Astrocyte (in vitro differentiated cells and primary cell): ENCODE results near the gene TNRC6A. TPM values are rescaled to one million over a fixed set of nuclear protein-coding genes. Genes with fewer than 3 reads are reported as not detected.

Experiments
- DNase-seq: peaks from one replicate; pipeline ENCODE4 v3.0.0-alpha.2; 2010; ENCODE audit warnings: low read depth
- FAIRE-seq: peaks from 2 replicates; lab custom pipeline; 2011; peaks lifted over from hg19 to GRCh38; lab: Jason Lieb, UNC
- H2AFZ ChIP-seq: 2 replicates; pipeline ENCODE4 v1.6.0; 2012; ENCODE audit warnings: low read depth, low read length, inconsistent platforms
- H3K27ac ChIP-seq: 2 replicates; pipeline ENCODE4 v1.5.1; 2011; ENCODE audit warnings: low read depth, low read length, inconsistent platforms
- H3K27me3 ChIP-seq: 2 replicates; pipeline ENCODE4 v1.6.0; 2011; ENCODE audit warnings: low read length, inconsistent platforms; ENCODE audit not compliant: insufficient read depth
- H3K36me3 ChIP-seq: 2 replicates; pipeline ENCODE4 v1.5.1; 2011; ENCODE audit warnings: low read length, inconsistent platforms; ENCODE audit not compliant: insufficient read depth
- H3K4me1 ChIP-seq: 2 replicates; pipeline ENCODE4 v1.5.1; 2011; ENCODE audit warnings: low read length, inconsistent platforms; ENCODE audit not compliant: insufficient read depth
- H3K4me2 ChIP-seq: 2 replicates; pipeline ENCODE4 v1.6.0; 2012; ENCODE audit warnings: low read length, inconsistent platforms
- H3K4me3 ChIP-seq: 2 replicates; pipeline ENCODE4 v1.5.1; 2011; ENCODE audit warnings: low read depth, mild to moderate bottlenecking, low read length, inconsistent platforms; ENCODE audit not compliant: insufficient read depth
- H3K79me2 ChIP-seq: 2 replicates; pipeline ENCODE4 v1.6.0; 2012; ENCODE audit warnings: mild to moderate bottlenecking, low read length, inconsistent platforms; ENCODE audit not compliant: insufficient read depth
- H3K9ac ChIP-seq: 2 replicates; pipeline ENCODE4 v1.6.0; 2012; ENCODE audit warnings: mild to moderate bottlenecking, low read length, inconsistent platforms
- H3K9me3 ChIP-seq: 2 replicates; pipeline ENCODE4 v1.5.1; 2012; ENCODE audit warnings: low read depth, mild to moderate bottlenecking, low read length, inconsistent platforms; ENCODE audit not compliant: insufficient read depth
- H4K20me1 ChIP-seq: 2 replicates; pipeline ENCODE4 v1.6.0; 2012; ENCODE audit warnings: low read length, inconsistent platforms; ENCODE audit not compliant: insufficient read depth
- H3K27ac Mint-ChIP-seq: one replicate; pipeline ENCODE4 v1.8.0; 2021; ENCODE audit warnings: mild to moderate bottlenecking, mixed read lengths; ENCODE audit not compliant: unreplicated experiment
- H3K27me3 Mint-ChIP-seq: one replicate; pipeline ENCODE4 v1.8.0; 2021; ENCODE audit warnings: low read depth, mixed read lengths; ENCODE audit not compliant: unreplicated experiment
- H3K36me3 Mint-ChIP-seq: one replicate; pipeline ENCODE4 v1.8.0; 2021; ENCODE audit warnings: low read depth, mixed read lengths; ENCODE audit not compliant: unreplicated experiment
- H3K4me1 Mint-ChIP-seq: one replicate; pipeline ENCODE4 v1.8.0; 2021; ENCODE audit warnings: low read depth, mixed read lengths; ENCODE audit not compliant: unreplicated experiment
- H3K4me3 Mint-ChIP-seq: one replicate; pipeline ENCODE4 v1.8.0; 2021; ENCODE audit warnings: mild to moderate bottlenecking, moderate library complexity, mixed read lengths; ENCODE audit not compliant: unreplicated experiment
- H3K9me3 Mint-ChIP-seq: one replicate; pipeline ENCODE4 v1.8.0; 2021; ENCODE audit warnings: mild to moderate bottlenecking, mixed read lengths; ENCODE audit not compliant: unreplicated experiment
- CTCF ChIP-seq: IDR thresholded peaks from 2 replicates; pipeline ENCODE4 v1.5.1; 2011; ENCODE audit warnings: low read depth, mild to moderate bottlenecking, inconsistent platforms, low read length, moderate library complexity; ENCODE audit not compliant: insufficient read depth
- EZH2 ChIP-seq: IDR thresholded peaks from 2 replicates; pipeline ENCODE4 v1.6.1; 2012; ENCODE audit warnings: mild to moderate bottlenecking, low read length, inconsistent platforms; ENCODE audit not compliant: insufficient read depth
- total RNA-seq: library from RNA; stranded (reverse); gene quantifications from 2 replicates; pipeline ENCODE4 v1.2.1, GENCODE V29; 2021

TNRC6A gene
- total RNA-seq, 1 donor from 2014 or later = 51.1 TPM

- DNase-seq (no peak), FAIRE-seq (no peak)
- no peak overlapping the region for H2AFZ ChIP-seq
- Mint-ChIP-seq H3K4me1 (peaks cover 15% of the 10 kb centered on the region), H3K4me3 (no peak overlapping the region), H3K9me3 (no peaks in the 10 kb centered on the region), H3K27ac (no peak overlapping the region), H3K36me3 (peaks cover 16% of the 10 kb centered on the region), H3K27me3 (no peaks in the 10 kb centered on the region)
- H3K79me2 ChIP-seq = no peaks in the 10 kb centered on the region
- no peak overlapping the region for H3K27ac ChIP-seq
- no peak overlapping the region for H3K4me3 ChIP-seq
- H3K36me3 ChIP-seq = peaks cover 71% of the 10 kb centered on the region
- no peaks in the 10 kb centered on the region for H3K27me3 ChIP-seq
- H3K9me3 ChIP-seq = no peaks in the 10 kb centered on the region
- no peak overlapping the region for H3K9ac ChIP-seq
- TF ChIP-seq EZH2 = no peak
- TF ChIP-seq CTCF = no peak
- peaks cover 9% of the 10 kb centered on the region for H4K20me1 ChIP-seq
- no peaks in the 10 kb centered on the region for H3K4me1 ChIP-seq
- H3K4me2 ChIP-seq = no peak overlapping the region
Observed at GRCh38 chr16:24805484-24805883, 76.0 kb downstream of the TNRC6A start.

- H3K4me3 Mint-ChIP-seq = no peak overlapping the region
Observed at GRCh38 chr16:24807301-24807700, 77.8 kb downstream of the TNRC6A start.

More at GRCh38 chr16:24807301-24807700, 77.8 kb downstream of the TNRC6A start:
- Histone ChIP-seq H3K36me3 (peaks cover 79% of the 10 kb centered on the region), H4K20me1 (peaks cover 22% of the 10 kb centered on the region), H3K9ac (no peak overlapping the region), H3K9me3 (no peaks in the 10 kb centered on the region), H3K4me1 (no peaks in the 10 kb centered on the region), H3K27me3 (no peaks in the 10 kb centered on the region), H2AFZ (no peak overlapping the region), H3K27ac (no peak overlapping the region), H3K4me3 (no peak overlapping the region), H3K4me2 (no peak overlapping the region), H3K79me2 (peaks cover under 1% of the 10 kb centered on the region)
- no peak overlapping the region for H3K27ac Mint-ChIP-seq
- H3K27me3 Mint-ChIP-seq = no peaks in the 10 kb centered on the region
- DNase-seq (no peak), FAIRE-seq (no peak)
- peaks cover 6% of the 10 kb centered on the region for H3K36me3 Mint-ChIP-seq
- H3K9me3 Mint-ChIP-seq = no peaks in the 10 kb centered on the region
- H3K4me1 Mint-ChIP-seq = no peaks in the 10 kb centered on the region
- TF ChIP-seq EZH2 = no peak
- no peak for TF ChIP-seq CTCF
